Ectodermal cell (in vitro differentiated cells): ENCODE measurements around the gene NDNF.

Experiments
- H3K27ac ChIP-seq: 2 replicates; pipeline ENCODE4 v1.7.0; 2013; ENCODE audit warnings: mild to moderate bottlenecking, low read depth, low read length; ENCODE audit not compliant: insufficient read depth, poor library complexity, severe bottlenecking
- H3K27me3 ChIP-seq: 2 replicates; pipeline ENCODE4 v1.7.0; 2013; ENCODE audit warnings: mild to moderate bottlenecking, low read length; ENCODE audit not compliant: insufficient read depth, control insufficient read depth, poor library complexity, severe bottlenecking
- H3K36me3 ChIP-seq: one replicate; pipeline ENCODE4 v1.7.0; 2013; ENCODE audit warnings: low read length; ENCODE audit not compliant: control insufficient read depth, insufficient read depth
- H3K4me1 ChIP-seq: one replicate; pipeline ENCODE4 v1.7.0; 2013; ENCODE audit warnings: low read length; ENCODE audit not compliant: control insufficient read depth, insufficient read depth
- H3K4me3 ChIP-seq: 2 replicates; pipeline ENCODE4 v1.7.0; 2013; ENCODE audit warnings: low read depth, low read length, control low read depth; ENCODE audit not compliant: insufficient read depth
- H3K9me3 ChIP-seq: 2 replicates; pipeline ENCODE4 v1.7.0; 2013; ENCODE audit warnings: mild to moderate bottlenecking, low read length, moderate library complexity; ENCODE audit not compliant: control insufficient read depth
- WGBS, 2 experiments: methylation state at CpG; one replicate each; pipeline ENCODE4 v1.1.7; 2013; ENCODE audit warnings: missing lambda C conversion rate in 2 of 2; 5-methylcytosine and 5-hydroxymethylcytosine counted together

Gene NDNF

GRCh38 chr4:121096191-121096590, 23.9 kb upstream of the NDNF start:
- no peaks in the 10 kb centered on the region for H3K27me3 ChIP-seq
- H3K9me3 ChIP-seq: no peaks in the 10 kb centered on the region
- no peaks in the 10 kb centered on the region for H3K36me3 ChIP-seq
- no peak overlapping the region for H3K27ac ChIP-seq
- H3K4me1 ChIP-seq: no peaks in the 10 kb centered on the region
- H3K4me3 ChIP-seq: no peak overlapping the region

DNA sequence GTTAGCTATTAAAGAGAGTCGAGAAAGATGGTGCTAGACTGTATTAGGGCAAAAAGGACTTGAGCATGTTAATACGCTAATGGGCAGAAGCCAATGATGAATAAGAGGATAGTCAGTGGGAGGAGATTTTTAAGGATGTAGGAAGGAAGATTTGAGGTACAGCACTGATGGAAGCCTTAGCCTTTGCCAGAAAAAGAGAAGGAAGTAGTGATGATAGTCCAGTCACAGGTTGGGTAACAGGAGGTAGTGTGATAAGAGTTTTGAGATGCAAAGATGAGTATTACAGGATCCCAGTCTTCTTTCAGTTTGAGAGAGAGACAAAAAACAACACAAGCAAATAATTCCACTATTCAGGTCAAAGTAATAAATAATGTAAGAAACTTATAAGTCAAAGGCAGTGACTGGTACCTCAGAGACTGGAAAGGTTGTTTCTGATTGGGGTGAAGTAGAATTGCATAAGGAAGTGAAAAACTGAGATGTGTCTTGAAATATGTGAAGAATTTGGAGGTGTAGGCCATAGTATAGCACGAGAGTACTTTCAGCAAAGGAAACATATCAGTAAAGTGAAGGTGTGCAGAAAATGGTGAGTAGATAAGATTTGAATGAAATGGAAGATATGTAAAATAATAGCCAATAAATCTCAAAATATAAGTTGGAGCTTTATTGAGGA, 22.1 kb upstream of the NDNF start:
- Histone ChIP-seq H3K9me3 (no peaks in the 10 kb centered on the region), H3K27me3 (no peaks in the 10 kb centered on the region), H3K36me3 (no peaks in the 10 kb centered on the region), H3K27ac (no peak overlapping the region), H3K4me1 (no peaks in the 10 kb centered on the region), H3K4me3 (no peak overlapping the region)
- 93 to 96% methylated on average over 3 of the region's 3 CpGs for WGBS, 2 experiments

DNA sequence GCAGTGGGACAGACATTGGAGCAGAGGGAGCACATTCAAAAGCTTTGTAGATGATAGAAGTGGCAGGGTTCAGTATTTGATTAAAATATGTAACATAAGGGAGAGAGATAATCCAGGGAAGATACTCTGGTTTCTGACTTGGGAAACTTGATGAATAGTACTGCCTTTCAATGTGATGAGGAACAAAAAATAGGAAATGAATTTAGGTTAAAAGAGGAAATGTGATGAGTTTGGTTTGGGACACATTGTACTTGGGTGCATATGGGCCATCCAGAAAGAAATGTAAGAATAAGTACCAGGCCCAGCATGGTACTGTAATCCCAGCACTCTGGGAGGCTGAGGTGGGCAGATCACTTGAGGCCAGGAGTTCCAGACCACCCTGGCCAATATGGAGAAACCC, 20.9 kb upstream of the NDNF start:
- H3K9me3 ChIP-seq: no peaks in the 10 kb centered on the region
- H3K27ac ChIP-seq: no peak overlapping the region
- H3K4me3 ChIP-seq: no peak overlapping the region
- H3K27me3 ChIP-seq: no peaks in the 10 kb centered on the region
- H3K4me1 ChIP-seq: no peaks in the 10 kb centered on the region
- H3K36me3 ChIP-seq: no peaks in the 10 kb centered on the region

DNA sequence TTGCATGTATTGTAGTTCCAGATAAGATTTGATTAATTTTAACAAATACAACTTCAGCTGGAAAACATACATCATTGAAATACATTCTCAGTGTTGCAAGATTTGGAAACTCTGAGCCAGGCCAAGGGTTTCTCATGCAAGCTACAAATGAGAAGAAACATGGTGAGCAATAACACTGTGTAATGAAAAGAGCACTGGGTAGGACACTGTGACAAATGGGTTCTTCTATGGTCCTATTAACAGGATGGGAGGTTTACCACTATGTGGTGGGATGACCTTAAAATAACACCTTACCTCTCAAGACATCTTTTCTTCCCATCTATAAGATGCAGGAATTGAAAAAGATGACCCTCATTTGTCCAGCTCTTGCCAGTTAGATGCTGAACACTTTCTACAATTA, 19.6 kb upstream of the NDNF start:
- Histone ChIP-seq H3K4me1 (no peaks in the 10 kb centered on the region), H3K4me3 (no peak overlapping the region), H3K36me3 (no peaks in the 10 kb centered on the region), H3K27ac (no peak overlapping the region), H3K27me3 (no peaks in the 10 kb centered on the region), H3K9me3 (no peaks in the 10 kb centered on the region)

GRCh38 chr4:121088867-121089266, 16.5 kb upstream of the NDNF start:
- H3K27me3 ChIP-seq: no peaks in the 10 kb centered on the region
- H3K36me3 ChIP-seq: no peaks in the 10 kb centered on the region
- WGBS, 2 experiments: 94 to 98% methylated on average over 3 to 4 of the region's 4 CpGs
- H3K27ac ChIP-seq: no peak overlapping the region
- H3K4me1 ChIP-seq: no peaks in the 10 kb centered on the region
- no peaks in the 10 kb centered on the region for H3K9me3 ChIP-seq
- no peak overlapping the region for H3K4me3 ChIP-seq

DNA sequence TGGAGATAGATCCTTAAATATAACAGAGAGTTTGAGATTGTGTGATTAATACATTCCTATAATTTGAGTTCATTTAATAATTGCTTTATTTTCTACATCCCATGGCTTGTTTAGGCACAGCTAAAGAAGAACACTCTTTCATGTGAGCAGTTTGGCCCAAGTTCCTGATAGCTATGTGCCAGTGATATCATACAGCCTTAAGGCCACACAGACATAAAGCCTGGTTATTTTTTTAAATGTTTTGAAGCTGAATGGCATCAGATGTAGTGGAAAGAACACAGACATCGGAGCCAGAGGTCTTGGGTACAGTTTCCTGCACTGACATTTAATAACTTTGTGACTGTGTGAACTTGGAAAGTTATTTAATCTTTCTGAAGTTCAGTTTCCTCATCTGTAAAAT, 7.0 kb upstream of the NDNF start:
- H3K36me3 ChIP-seq: no peaks in the 10 kb centered on the region
- no peak overlapping the region for H3K4me3 ChIP-seq
- H3K9me3 ChIP-seq: no peaks in the 10 kb centered on the region
- H3K27me3 ChIP-seq: peaks cover 2% of the 10 kb centered on the region
- H3K4me1 ChIP-seq: no peaks in the 10 kb centered on the region
- no peak overlapping the region for H3K27ac ChIP-seq
- 92 to 100% methylated on average over 1 of the region's 1 CpG for WGBS, 2 experiments

DNA sequence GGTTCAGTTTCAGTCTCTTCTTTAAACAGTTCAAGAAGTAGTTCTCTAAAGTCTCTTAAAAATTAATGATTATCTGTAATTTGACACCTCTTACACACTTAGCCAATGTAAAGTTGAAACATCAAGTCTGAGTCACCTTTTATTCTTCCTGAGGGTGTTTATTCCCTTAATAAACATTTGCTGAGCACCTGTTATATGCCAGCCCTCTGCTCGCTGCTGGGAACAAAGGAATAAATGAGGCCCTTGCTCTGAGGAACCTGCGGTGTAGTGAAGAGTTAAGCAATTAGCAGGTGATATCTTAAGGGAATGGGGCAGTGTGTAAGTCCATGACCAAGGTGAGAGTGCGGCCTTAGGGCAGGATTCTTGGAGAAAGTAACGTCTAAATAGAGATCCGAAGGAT, 5.2 kb upstream of the NDNF start:
- WGBS, 2 experiments: 77% methylated on average over 5 of the region's 5 CpGs
- Histone ChIP-seq H3K4me3 (no peak overlapping the region), H3K27ac (no peak overlapping the region), H3K9me3 (no peaks in the 10 kb centered on the region), H3K27me3 (peaks cover 20% of the 10 kb centered on the region), H3K4me1 (no peaks in the 10 kb centered on the region), H3K36me3 (no peaks in the 10 kb centered on the region)

GRCh38 chr4:121076416-121076815, 4.1 kb upstream of the NDNF start:
- Histone ChIP-seq H3K4me1 (no peaks in the 10 kb centered on the region), H3K27me3 (peaks cover 26% of the 10 kb centered on the region), H3K27ac (no peak overlapping the region), H3K9me3 (no peaks in the 10 kb centered on the region), H3K4me3 (no peak overlapping the region), H3K36me3 (no peaks in the 10 kb centered on the region)
- 96 to 97% methylated on average over 5 of the region's 6 CpGs for WGBS, 2 experiments

- H3K36me3 ChIP-seq: no peaks in the 10 kb centered on the region
- no peak overlapping the region for H3K27ac ChIP-seq
- peaks cover 46% of the 10 kb centered on the region for H3K27me3 ChIP-seq
- WGBS, 2 experiments: 55 to 64% methylated on average over 5 of the region's 5 CpGs
- no peaks in the 10 kb centered on the region for H3K4me1 ChIP-seq
- no peak overlapping the region for H3K4me3 ChIP-seq
- no peaks in the 10 kb centered on the region for H3K9me3 ChIP-seq
Observed at GRCh38 chr4:121073672-121074381, 1.5 kb upstream of the NDNF start.

DNA sequence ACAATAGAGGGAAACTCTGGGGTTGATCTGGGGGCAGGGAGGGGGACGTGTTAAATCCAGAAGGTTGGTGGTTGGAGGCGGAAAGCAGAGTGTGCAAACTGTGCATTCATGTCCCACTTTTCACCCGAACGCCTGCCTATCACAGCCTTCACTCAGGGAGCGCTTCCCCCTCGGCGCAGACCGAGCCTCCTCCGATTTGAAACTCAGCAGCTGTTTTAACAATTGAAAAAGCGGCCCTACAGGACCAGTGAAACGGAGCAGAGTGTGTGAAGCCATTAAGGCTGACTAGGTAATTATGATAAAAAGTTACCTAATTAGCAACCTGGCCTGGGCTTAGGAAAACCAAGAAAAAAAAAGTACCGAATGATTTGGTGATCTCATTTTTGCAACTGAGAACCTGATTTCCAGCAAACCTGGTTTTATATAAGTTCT, 685 bp upstream of the NDNF start:
- H3K4me3 ChIP-seq: peak overlapping the region; percentile 53
- no peaks in the 10 kb centered on the region for H3K4me1 ChIP-seq
- no peaks in the 10 kb centered on the region for H3K9me3 ChIP-seq
- 1 to 2% methylated on average over 12 of the region's 12 CpGs for WGBS, 2 experiments
- no peaks in the 10 kb centered on the region for H3K36me3 ChIP-seq
- H3K27ac ChIP-seq: no peak overlapping the region
- peaks cover 46% of the 10 kb centered on the region for H3K27me3 ChIP-seq
